NK-92 (cell line): ENCODE data around the gene LCOR.
"Not testable (repeated sequence)": the region's sequence is repeated elsewhere in the genome, so short reads cannot be mapped to it uniquely, and the experiment has no call there.

Source experiments
- DNase-seq: peaks from one replicate; lab custom pipeline; 2025; ENCODE audit not compliant: unreplicated experiment; lab: John Stamatoyannopoulos, UW

Gene LCOR

GRCh38 chr10:96831867-96832720 is at the start of gene LCOR:
Gene LCOR, plus strand, starts transcription at chr10:96832298. Its CDS starts 116,760 bp downstream, at chr10:96949058.
- no peak for DNase-seq

GRCh38 chr10:96784253-96784652 is 47.8 kb upstream of the LCOR start:
- DNase-seq, result no peak

GRCh38 chr10:96789571-96790108 is 42.5 kb upstream of the LCOR start:
- DNase-seq, result no peak

GRCh38 chr10:96791902-96792301 is 40.2 kb upstream of the LCOR start:
- no peak for DNase-seq

- no peak for DNase-seq
These were observed 37.0 kb upstream of the LCOR start for GRCh38 chr10:96794836-96795733.

GRCh38 chr10:96797485-96797884 is 34.6 kb upstream of the LCOR start:
- DNase-seq, result no peak

GRCh38 chr10:96803288-96803664 is 28.8 kb upstream of the LCOR start:
- DNase-seq, result no peak

- no peak for DNase-seq
These were observed 17.8 kb upstream of the LCOR start for GRCh38 chr10:96814264-96814663.

- not testable (repeated sequence) for DNase-seq
These were observed 13.1 kb upstream of the LCOR start for GRCh38 chr10:96818971-96819370.

- DNase-seq, result no peak
These were observed 11.3 kb upstream of the LCOR start for GRCh38 chr10:96820765-96821164.

GRCh38 chr10:96826438-96826837 is 5.7 kb upstream of the LCOR start:
- no peak for DNase-seq

GRCh38 chr10:96828609-96829008 is 3.5 kb upstream of the LCOR start:
- DNase-seq, result no peak

- DNase-seq, result no peak
These were observed 2.9 kb upstream of the LCOR start for GRCh38 chr10:96829029-96829773.

- DNase-seq, result no peak
These were observed 1.4 kb upstream of the LCOR start for GRCh38 chr10:96830511-96831199.

GRCh38 chr10:96831200-96831866 is 765 bp upstream of the LCOR start:
- DNase-seq, result no peak

GRCh38 chr10:96832721-96833219 is 672 bp downstream of the LCOR start:
- DNase-seq, result no peak

GRCh38 chr10:96833220-96834001 is 1.3 kb downstream of the LCOR start:
- DNase-seq, result no peak

- no peak for DNase-seq
These were observed 2.0 kb downstream of the LCOR start for GRCh38 chr10:96834120-96834519.

GRCh38 chr10:96835899-96836298 is 3.8 kb downstream of the LCOR start:
- no peak for DNase-seq
